GF-D8 (cell line): ENCODE data around the gene AHI1.
"Not testable (repeated sequence)": the region's sequence is repeated elsewhere in the genome, so short reads cannot be mapped to it uniquely, and the experiment has no call there.

Experiments used
- DNase-seq: peaks from one replicate; lab custom pipeline; 2025; lab: John Stamatoyannopoulos, UW

The AHI1 gene

DNA sequence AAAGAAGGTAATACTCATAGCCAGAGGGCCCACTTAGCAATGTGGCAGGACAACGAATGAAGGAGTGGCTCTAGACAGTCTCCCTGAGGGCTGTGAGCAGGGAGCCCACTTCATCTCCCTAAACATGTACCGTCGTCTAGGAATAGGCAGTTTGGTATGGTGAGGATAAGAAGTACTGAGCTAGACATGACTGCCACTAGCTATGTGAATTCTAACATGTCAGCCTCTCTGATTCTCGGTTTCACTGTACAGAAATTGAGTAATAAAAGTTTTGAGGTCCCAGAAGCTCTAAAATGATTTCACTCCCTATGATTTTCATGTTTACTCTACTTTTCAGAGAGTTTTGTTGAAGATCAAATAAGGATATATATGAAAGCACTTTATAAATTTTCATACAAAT is 107.1 kb downstream of the AHI1 start:
- DNase-seq: no peak

DNA sequence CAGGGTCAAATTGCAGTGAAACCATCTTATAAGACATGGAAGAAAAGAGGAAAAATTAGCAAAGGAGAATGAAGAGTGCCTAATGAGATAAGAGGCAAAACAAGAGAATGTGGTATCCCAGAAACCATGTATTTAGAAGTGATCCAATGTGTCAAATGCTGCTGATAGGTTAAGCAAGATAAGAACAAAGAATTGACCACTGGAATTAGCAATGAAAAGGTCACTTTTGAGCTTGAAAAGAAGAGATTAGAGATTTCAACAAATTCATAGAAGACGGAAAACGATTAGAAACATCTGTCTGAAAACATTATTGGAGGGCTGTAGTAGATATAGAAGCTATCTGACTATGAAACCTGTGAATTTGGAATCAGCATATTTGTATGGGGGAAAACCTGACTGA is 112.2 kb downstream of the AHI1 start:
- DNase-seq: no peak

GRCh38 chr6:135383766-135384165 is 113.8 kb downstream of the AHI1 start:
- DNase-seq: no peak

DNA sequence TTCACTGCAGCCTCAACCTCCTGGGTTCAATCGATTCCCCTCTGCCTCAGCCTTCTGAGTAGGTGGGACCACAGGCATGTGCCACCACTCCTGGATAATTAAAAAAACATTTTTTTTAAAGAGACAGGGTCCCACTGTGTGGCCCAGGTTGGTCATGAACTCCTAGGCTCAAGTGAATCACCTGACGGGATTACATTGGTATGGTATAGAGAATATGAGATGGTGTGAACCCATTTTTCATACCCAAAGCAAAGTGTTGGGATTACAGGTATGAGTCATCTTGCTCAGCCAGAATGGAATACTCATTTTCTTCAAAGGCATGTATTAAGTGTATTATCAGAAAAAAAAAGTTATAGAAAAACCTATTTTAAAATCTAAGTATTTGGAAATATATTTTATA is 114.2 kb downstream of the AHI1 start:
- no peak for DNase-seq

DNA sequence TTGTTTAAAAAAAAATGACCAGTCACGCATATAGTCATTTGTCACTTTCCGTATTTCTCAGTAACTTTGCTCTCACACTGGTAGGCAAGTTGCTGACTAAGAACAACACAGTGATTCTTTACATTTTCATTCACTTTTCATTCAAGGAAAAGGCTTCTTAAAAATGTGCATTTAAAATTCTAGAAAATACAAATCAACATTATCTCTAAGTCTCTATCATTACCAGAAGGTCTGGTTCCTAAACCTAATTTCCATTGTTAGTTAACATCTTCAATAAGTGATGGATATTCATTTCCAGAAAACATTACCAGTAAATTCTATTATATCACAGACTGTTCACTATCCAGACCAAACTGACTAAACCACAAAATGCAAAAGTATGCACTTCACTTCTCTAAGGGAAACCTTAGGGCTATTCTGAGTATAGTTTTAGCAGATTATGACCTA is 115.3 kb downstream of the AHI1 start:
- no peak for DNase-seq

- DNase-seq: no peak
These were observed 116.7 kb downstream of the AHI1 start for GRCh38 chr6:135380793-135381192.

DNA sequence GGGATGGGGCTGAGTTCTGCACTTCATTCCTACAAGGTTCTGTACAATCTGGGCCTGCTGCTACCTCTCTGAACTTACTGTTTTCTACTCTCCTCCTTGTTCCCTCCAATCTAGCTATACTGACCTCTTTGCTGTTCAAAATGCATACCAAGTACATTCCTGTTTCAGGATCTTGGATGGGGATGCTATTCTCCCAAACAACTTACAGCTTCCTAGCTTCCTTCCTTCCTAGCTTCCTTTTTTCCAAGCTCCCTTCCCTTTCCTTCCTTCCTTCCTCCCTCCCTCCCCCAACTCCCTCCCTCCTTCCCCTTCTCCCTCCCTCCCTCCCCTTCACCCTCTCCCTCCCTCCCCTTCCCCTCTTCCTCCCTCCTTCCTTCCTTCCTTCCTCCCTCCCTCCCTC is 117.9 kb downstream of the AHI1 start:
- DNase-seq: no peak

DNA sequence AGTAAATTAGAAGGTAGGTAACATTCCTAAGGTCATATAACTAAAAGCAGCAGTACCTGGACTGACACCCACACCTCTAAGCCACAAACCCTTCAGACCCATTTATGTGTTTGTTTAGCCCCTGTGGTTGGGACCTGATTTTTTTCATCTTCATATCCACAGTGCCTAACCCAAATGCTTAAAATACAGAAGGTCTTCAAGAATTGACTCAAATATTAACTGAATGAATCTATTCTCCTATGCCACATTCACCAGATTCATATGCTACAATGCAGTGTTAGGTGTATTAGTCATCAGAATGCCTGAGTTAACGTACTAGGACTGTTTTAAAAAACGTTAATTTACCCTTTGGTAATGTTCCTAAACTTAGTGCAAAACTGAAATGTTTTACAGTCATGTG is 124.8 kb downstream of the AHI1 start:
- DNase-seq: no peak

- DNase-seq: not testable (repeated sequence)
These were observed 133.9 kb downstream of the AHI1 start for GRCh38 chr6:135363622-135364021.

DNA sequence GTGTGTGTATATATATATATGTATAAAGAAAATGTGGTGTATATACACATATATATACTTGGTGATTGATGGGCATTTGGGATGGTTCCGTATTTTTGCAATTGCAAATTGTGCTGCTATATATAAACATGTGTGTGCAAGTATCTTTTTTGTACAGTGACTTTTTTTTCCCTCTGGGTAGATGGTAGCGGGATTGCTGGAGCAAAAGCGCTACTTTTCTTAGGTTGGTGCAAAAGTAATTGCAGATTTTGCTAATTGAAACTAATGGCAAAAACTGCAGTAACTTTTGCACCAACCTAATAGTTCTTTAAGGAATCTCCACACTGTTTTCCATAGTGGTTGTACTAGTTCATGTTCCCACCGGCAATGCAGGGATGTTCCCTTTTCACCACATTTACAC is 135.4 kb downstream of the AHI1 start:
- no peak for DNase-seq

GRCh38 chr6:135360222-135360621 is 137.3 kb downstream of the AHI1 start:
- DNase-seq: no peak

DNA sequence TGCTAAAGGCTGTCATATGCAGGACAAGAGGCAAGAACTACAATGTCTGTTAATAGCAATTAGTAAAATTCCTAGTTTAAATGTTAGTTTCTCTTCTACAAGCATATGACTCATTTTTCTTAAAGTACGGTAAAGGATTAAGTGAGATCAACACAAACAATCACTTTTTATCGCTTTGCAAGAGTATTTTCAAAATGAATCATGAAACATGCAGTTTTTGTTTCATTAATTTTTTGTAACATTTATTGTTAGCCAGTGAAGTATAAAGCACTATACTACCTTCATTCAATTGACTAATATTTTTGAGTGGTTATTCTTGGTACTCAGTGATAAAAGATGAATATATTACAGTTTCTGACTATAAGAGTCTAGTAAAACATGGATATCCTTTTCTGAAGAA is 138.6 kb downstream of the AHI1 start:
- no peak for DNase-seq

GRCh38 chr6:135358251-135358821 is 139.2 kb downstream of the AHI1 start:
- no peak for DNase-seq

DNA sequence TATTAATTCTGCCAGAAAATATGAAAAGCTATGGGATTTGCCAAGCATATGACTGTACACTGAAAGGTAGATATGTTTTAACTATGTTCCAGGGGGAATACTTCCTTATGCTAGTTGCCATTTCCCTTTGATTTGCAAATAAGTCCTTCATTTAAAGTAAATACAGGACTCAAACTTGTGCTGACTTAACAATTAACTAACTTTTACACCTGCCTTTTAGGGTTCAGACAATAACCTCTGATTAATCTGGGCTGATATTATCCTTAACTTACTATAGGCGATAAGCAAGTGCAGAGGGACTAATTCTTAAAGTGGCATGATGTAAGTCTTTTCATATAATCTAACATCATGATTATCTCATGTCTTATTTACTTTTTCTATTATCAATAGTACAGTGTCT is 143.1 kb downstream of the AHI1 start:
- DNase-seq: no peak

DNA sequence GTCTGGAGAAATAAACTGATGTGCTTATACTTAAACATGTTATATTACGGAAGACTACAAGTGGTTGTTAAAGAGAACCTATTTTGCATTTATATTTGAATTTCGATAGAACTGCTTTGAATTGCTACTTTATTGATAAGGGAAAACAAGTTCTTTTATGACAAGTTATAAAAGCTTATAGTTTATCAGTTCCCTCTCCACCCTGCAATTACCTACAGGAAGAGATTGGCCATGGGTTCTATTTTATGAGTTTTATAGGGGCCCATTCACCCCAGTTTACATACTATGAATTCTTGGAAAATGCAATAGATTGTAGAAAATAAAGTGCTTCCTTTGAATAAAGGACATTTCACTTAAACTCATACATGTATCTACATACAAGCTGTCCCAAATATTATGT is 144.4 kb downstream of the AHI1 start:
- no peak for DNase-seq

GRCh38 chr6:135351635-135352034 is 145.9 kb downstream of the AHI1 start:
- no peak for DNase-seq

DNA sequence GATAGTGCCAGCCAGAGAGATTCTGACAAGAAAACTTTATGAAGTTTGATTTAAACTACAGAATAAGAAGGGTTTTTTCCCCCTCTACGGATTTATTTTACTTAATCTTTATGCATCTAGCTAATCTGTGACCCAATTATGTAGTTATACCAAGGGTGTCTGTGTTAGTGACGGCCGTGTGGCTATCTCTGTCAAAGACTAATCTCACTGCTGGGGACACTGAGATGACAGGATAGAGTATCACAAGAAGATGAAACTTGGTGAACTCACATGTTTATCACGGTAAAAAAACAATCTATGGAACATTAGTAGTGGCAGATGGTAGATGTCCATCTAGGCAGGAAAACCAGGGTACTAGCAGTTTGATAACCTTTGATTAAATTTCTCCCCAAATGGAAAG is 149.7 kb downstream of the AHI1 start:
- no peak for DNase-seq

DNA sequence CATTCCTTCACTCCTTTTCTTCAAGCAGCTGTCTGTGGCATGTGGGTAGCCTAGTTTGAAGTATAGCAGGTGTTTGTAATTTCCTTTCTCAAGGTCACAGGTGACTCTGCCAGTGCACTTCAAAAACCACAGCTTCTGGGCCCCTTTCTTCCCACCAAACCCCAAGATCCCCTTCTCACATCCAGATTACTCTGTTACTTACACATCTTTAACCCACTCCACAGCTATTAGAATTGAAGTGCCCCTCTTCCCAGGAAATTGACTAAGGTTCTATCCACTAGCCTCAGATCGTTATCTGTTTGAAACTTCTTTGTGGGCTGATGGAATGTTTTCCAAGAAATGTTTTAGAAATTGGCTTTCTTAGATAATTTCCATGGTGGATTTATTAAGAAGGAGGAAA is 150.8 kb downstream of the AHI1 start:
- DNase-seq: peak; percentile 70

- no peak for DNase-seq
These were observed 153.0 kb downstream of the AHI1 start for GRCh38 chr6:135344526-135344925.

GRCh38 chr6:135339920-135340319 is 157.6 kb downstream of the AHI1 start:
- DNase-seq: not testable (repeated sequence)

GRCh38 chr6:135334169-135334568 is 163.4 kb downstream of the AHI1 start:
- no peak for DNase-seq

- no peak for DNase-seq
These were observed 166.5 kb downstream of the AHI1 start for GRCh38 chr6:135331002-135331401.

DNA sequence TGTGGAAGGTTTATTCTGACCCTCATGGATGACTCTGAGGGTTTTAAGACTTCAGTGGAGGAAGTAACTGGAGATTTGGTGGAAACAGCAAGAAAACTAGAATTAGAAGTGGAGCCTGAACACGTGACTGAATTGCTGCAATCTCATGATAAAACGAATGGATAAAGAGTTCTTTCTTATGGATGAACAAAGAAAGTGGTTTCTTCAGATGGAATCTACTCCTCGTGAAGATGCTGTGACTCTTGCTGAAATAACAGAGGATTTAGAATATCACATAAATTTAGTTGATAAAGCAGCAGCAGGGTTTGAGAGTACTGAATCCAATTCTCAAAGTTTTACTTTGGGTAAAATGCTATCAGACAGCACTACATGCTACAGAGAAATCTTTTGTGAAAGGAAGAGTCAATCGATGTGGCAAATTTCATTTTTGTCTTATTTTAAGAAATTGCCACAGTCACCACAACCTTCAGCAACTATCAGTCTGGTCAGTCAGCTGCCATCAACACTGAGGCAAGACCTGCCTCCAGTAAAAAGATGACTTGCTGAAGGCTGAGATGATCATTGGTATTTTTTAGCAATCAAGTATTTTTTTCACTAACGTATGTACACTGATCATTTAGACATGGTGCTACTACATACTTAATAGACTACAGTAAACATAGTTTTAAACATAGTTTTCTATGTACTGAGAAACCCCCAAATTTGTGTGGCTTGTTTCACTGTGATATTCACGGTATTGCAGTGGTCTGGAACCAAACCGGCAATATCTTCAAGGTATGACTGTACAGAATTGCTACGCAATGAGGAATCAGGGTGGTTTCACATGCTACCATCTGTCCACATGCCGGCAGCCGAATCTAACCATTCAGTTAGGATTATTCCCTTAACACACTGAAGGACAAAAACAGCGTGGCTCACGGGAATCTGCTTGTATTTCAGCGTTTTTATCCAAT is 167.4 kb downstream of the AHI1 start:
- no peak for DNase-seq

- DNase-seq: no peak
These were observed 169.4 kb downstream of the AHI1 start for GRCh38 chr6:135328136-135328535.
